GM19099 (cell line): ENCODE data around the gene DOK4.

Experiments used
- POLR2A ChIP-seq: IDR thresholded peaks from 3 replicates; pipeline ENCODE4 v1.6.1; 2011; ENCODE audit warnings: low read depth; ENCODE audit not compliant: insufficient read length; ENCODE audit errors: extremely low read depth

DOK4 gene

GRCh38 chr16:57485916-57486857 lies at the start of gene DOK4:
Gene DOK4 (minus strand): TSS chr16:57486493. CDS start chr16:57479507, 6,986 bp downstream.
- no peak for TF ChIP-seq POLR2A

GRCh38 chr16:57535680-57536305 lies 49.5 kb upstream of the DOK4 start:
- TF ChIP-seq POLR2A, result no peak

GRCh38 chr16:57534881-57535658 lies 48.8 kb upstream of the DOK4 start:
- no peak for TF ChIP-seq POLR2A

- no peak for TF ChIP-seq POLR2A
These were observed 48.1 kb upstream of the DOK4 start for GRCh38 chr16:57534337-57534880.

- TF ChIP-seq POLR2A, result no peak
These were observed 47.4 kb upstream of the DOK4 start for GRCh38 chr16:57533431-57534336.

- TF ChIP-seq POLR2A, result no peak
These were observed 46.0 kb upstream of the DOK4 start for GRCh38 chr16:57532266-57532625.

- TF ChIP-seq POLR2A, result no peak
These were observed 45.5 kb upstream of the DOK4 start for GRCh38 chr16:57531635-57532265.

- TF ChIP-seq POLR2A, result no peak
These were observed 44.9 kb upstream of the DOK4 start for GRCh38 chr16:57531253-57531575.

- no peak for TF ChIP-seq POLR2A
These were observed 44.4 kb upstream of the DOK4 start for GRCh38 chr16:57530522-57531252.

- TF ChIP-seq POLR2A, result no peak
These were observed 43.8 kb upstream of the DOK4 start for GRCh38 chr16:57530104-57530521.

GRCh38 chr16:57529391-57530103 lies 43.3 kb upstream of the DOK4 start:
- no peak for TF ChIP-seq POLR2A

GRCh38 chr16:57528499-57529390 lies 42.5 kb upstream of the DOK4 start:
- TF ChIP-seq POLR2A, result no peak
